SJSA1 (cell line): ENCODE results near the gene TSPAN14. TPM values are rescaled to one million over a fixed set of nuclear protein-coding genes. Genes with fewer than 3 reads are reported as not detected.
"Not testable (repeated sequence)": the region's sequence is repeated elsewhere in the genome, so short reads cannot be mapped to it uniquely, and the experiment has no call there.

ENCODE experiments used
- DNase-seq, 2 experiments: peaks; one replicate each; pipeline ENCODE4 v3.0.0-alpha.2; 2015 to 2020; ENCODE audit warnings: low spot score in 2 of 2, low read depth in 1 of 2
- H3K27ac ChIP-seq: fragments of 250-450 bp; sonication (Bioruptor Pico); 2 replicates; pipeline ENCODE4 v1.5.1; 2020; ENCODE audit warnings: mild to moderate bottlenecking, moderate library complexity
- H3K27me3 ChIP-seq: fragments of 250-450 bp; sonication (Bioruptor Pico); replicated peaks from 2 replicates; pipeline ENCODE4 v1.5.1; 2020; ENCODE audit warnings: mild to moderate bottlenecking, moderate library complexity
- H3K36me3 ChIP-seq: fragments of 250-450 bp; sonication (Bioruptor Pico); 2 replicates; pipeline ENCODE4 v1.5.1; 2020; ENCODE audit warnings: mild to moderate bottlenecking
- H3K4me1 ChIP-seq: fragments of 250-450 bp; sonication (Bioruptor Pico); replicated peaks from 2 replicates; pipeline ENCODE4 v1.6.1; 2021; ENCODE audit warnings: mild to moderate bottlenecking
- H3K4me3 ChIP-seq: fragments of 250-450 bp; sonication (Bioruptor Pico); 2 replicates; pipeline ENCODE4 v1.5.1; 2020; ENCODE audit warnings: mild to moderate bottlenecking
- H3K9me3 ChIP-seq: fragments of 250-450 bp; sonication (Bioruptor Pico); replicated peaks from 2 replicates; pipeline ENCODE4 v1.5.1; 2020; ENCODE audit warnings: mild to moderate bottlenecking
- total RNA-seq: library from RNA; depleted of rRNA; stranded (reverse); fragments of >200 nt; shearing (Covaris generic); gene quantifications from 2 replicates; pipeline ENCODE4 v1.2.3, GENCODE V29; 2014

Gene TSPAN14
- total RNA-seq, 1 experiment from 2014 or later: 65.8 TPM

DNA sequence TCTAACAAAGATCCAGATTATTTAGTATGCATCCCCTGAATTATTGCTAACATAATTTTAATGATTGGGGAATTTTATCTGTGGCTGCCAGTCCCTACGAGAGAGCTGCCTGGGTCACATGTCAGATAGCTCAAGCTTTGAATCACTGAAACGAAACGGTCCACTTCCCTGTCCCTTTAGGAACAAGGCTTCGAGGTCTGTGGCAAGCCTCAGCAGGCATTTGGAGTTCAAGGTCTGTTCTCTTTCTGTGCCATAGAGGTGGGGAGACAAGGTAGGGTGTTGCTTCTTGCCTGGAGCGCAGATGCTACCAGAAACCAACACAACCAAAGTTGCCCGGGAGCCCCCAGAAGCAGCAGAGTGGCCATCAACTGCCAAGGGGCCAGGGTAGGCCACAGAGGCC lies 69.7 kb downstream of the TSPAN14 start:
- H3K4me3 ChIP-seq: no peak overlapping the region
- H3K9me3 ChIP-seq: no peaks in the 10 kb centered on the region
- peaks cover 26% of the 10 kb centered on the region for H3K4me1 ChIP-seq
- H3K27me3 ChIP-seq: no peaks in the 10 kb centered on the region
- DNase-seq: no peak
- no peak overlapping the region for H3K27ac ChIP-seq
- peaks cover 34% of the 10 kb centered on the region for H3K36me3 ChIP-seq

DNA sequence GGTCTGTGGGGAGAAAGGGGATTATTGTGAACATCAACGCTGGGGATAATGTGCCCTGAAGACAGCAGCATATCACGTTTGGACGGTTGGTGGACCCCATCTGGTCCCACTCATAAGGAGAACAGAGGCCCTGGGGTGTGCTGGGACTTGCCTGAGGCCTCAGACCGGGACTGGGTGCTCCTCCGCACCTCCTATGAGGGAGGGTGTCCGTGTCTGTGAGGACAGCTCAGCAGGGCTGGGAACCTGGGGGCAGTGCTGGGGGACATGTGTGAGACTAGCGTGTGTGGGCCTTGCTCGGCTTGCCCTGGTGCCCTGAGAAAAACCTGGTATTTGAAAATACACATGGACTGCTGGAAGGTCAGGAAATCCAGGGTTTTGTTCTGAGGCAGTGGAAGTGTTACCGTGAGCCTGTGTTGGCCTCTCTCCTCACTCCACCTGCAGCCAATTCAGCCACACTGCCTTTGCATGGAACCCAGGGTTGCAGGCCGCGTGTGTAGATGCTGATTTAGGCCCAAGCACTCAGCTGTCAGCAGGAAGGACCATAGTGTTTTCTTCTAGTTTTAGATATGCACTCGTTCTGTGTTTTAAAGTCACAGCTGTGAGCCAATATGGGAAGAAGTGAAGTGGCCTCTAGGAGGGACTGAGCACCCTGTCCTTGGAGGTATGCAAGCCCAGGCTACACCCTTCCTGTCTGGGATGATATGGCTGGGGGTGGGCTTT lies 70.2 kb downstream of the TSPAN14 start:
- peaks cover 32% of the 10 kb centered on the region for H3K4me1 ChIP-seq
- H3K27me3 ChIP-seq: no peaks in the 10 kb centered on the region
- H3K9me3 ChIP-seq: no peaks in the 10 kb centered on the region
- H3K4me3 ChIP-seq: no peak overlapping the region
- DNase-seq: no peak
- no peak overlapping the region for H3K27ac ChIP-seq
- peaks cover 29% of the 10 kb centered on the region for H3K36me3 ChIP-seq

DNA sequence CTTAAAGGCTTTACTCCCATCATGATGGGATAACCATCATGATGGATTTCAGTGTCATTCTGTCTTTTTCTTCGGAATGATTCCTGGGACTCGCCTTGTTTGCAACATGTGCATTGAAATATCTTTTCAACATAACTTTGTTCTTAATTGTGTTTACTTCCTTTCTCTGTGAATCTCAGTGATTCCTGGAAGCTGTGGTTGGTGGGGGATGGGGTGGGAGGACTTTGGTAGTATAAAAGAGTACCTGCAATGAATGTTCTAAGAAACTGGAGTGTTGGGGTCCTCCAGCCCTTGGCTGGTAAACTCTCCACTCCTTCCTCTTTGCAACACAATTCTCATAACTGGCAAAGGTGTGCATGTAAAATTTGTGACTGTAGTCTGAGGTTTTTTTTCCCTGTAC lies 72.1 kb downstream of the TSPAN14 start:
- peaks cover 13% of the 10 kb centered on the region for H3K36me3 ChIP-seq
- no peaks in the 10 kb centered on the region for H3K27me3 ChIP-seq
- no peak overlapping the region for H3K27ac ChIP-seq

DNA sequence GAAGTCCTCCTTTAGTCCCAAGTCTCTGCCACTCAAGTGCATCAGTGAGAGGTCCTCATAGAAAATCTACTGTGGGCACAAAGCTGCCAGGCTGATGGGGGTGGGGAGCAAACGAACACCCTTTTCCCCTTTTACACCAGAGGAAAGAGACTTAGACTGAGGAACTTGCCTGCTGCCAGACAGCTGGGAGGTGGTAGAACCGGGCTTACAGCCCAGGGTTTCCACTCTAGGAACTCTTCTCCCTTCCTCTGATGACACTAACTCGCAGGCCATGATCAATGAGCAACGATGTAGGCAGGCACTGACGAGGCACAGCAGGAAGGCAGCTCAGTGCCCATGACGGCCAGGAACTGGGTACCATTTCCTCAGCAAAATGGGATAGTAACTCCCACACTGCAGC lies 72.6 kb downstream of the TSPAN14 start:
- no peak overlapping the region for H3K27ac ChIP-seq
- no peak for DNase-seq

More for the DNA sequence above, 72.1 kb downstream of the TSPAN14 start:
- Histone ChIP-seq H3K4me3 (no peak overlapping the region), H3K4me1 (peaks cover 50% of the 10 kb centered on the region), H3K9me3 (no peaks in the 10 kb centered on the region)
- no peak for DNase-seq

DNA sequence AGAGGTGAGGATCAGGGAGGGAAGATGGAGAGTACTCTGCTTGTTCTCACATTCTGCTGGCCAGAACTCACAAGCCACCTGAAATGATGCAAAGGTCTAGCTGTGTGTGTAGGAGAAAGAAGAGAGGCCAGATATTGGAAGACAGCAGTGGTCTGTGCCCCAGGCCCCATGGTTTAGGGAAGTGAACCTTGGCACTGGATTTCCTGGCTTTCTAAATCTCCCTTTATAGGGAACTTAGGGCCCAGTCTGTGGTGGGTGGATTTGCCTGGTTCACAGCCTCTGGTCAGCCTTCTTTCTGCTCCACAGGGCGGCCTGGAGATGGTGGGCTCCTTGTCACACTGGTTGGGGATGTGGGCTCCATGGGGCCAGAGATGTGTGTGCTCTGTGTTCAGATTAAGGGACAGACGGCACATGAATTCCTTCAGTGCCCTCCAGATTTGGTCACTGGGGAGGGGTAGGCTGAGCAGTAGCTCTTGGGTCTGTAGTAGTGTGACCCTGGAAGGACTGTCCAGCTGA lies 74.1 kb downstream of the TSPAN14 start:
- no peaks in the 10 kb centered on the region for H3K36me3 ChIP-seq
- H3K27ac ChIP-seq: peak overlapping the region; percentile 91
- no peak for DNase-seq
- H3K4me3 ChIP-seq: no peak overlapping the region
- no peaks in the 10 kb centered on the region for H3K27me3 ChIP-seq
- no peaks in the 10 kb centered on the region for H3K9me3 ChIP-seq
- H3K4me1 ChIP-seq: peaks cover 69% of the 10 kb centered on the region

More for the DNA sequence above, 72.6 kb downstream of the TSPAN14 start:
- Histone ChIP-seq H3K27me3 (no peaks in the 10 kb centered on the region), H3K4me3 (no peak overlapping the region), H3K9me3 (no peaks in the 10 kb centered on the region), H3K4me1 (peaks cover 56% of the 10 kb centered on the region), H3K36me3 (peaks cover 9% of the 10 kb centered on the region)

DNA sequence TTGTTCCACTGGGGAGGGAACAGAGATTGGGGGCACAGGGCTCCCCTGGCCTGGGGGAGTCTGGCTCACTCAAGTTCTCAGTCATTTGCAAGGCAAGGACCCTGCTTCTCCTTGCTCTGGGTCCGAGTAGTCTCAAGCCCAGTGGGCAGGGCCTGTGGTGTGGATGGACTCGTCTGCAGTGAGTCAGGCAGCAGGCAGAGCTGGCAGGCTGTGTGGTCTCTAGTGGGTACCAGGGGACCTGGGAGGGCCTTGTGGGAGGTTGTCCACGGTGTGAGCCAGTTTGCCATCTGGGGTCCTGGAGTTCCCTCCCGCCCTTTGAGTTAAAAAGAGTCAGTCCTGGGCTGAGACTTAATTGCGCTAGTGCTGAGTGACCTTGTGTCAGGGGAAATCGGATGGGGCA lies 74.8 kb downstream of the TSPAN14 start:
- no peak overlapping the region for H3K4me3 ChIP-seq
- no peaks in the 10 kb centered on the region for H3K9me3 ChIP-seq
- peaks cover 69% of the 10 kb centered on the region for H3K4me1 ChIP-seq
- H3K27ac ChIP-seq: peak overlapping the region; percentile 91
- no peaks in the 10 kb centered on the region for H3K36me3 ChIP-seq
- peak in 1 of 2 experiments; percentile 87 for DNase-seq
- H3K27me3 ChIP-seq: no peaks in the 10 kb centered on the region

DNA sequence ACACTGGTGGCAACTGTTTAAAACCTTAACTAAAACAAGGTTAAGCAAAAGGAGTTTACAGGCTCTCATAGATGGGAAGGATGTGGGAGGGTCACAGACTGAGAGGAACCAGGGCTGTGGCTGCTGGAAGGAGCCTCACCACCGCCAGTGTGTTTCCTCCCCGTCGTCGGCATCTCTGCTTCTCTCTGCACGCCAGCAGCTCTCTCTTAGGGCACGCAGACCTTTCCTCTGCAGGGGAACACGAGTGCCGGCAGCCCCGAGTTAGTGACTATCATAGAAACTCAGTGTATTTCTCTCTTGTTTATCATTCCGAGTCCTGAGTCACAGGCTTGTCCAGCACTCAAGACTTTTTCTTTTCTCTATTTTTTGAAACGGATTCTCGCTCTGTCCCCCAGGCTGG lies 75.5 kb downstream of the TSPAN14 start:
- no peak overlapping the region for H3K4me3 ChIP-seq
- peaks cover 69% of the 10 kb centered on the region for H3K4me1 ChIP-seq
- H3K9me3 ChIP-seq: no peaks in the 10 kb centered on the region
- no peaks in the 10 kb centered on the region for H3K36me3 ChIP-seq
- DNase-seq: peak; percentile 86 to 87
- H3K27me3 ChIP-seq: no peaks in the 10 kb centered on the region
- peak overlapping the region; percentile 91 for H3K27ac ChIP-seq

DNA sequence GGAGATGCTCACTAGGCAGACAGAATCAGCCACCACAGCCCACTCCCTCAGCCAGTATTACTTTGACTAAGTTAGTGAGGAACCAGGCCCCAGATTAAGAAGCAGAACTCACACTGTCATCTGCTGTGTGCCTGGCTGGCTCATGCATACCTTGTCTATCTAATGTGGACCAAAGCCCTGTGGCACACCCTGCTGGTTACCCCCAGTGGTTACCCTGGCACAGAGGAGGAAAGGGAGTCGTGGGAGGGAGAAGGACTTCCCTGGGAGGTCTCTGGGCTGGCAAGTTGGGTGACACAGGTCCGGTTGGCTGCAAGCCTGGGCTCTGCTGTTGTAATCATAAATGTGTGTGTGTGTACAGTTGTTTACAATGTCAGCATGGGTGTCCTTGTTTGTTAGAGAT lies 76.1 kb downstream of the TSPAN14 start:
- no peaks in the 10 kb centered on the region for H3K36me3 ChIP-seq
- H3K9me3 ChIP-seq: no peaks in the 10 kb centered on the region
- peak overlapping the region; percentile 91 for H3K27ac ChIP-seq
- DNase-seq: peak; percentile 98
- H3K4me3 ChIP-seq: no peak overlapping the region
- H3K4me1 ChIP-seq: peaks cover 69% of the 10 kb centered on the region
- no peaks in the 10 kb centered on the region for H3K27me3 ChIP-seq

DNA sequence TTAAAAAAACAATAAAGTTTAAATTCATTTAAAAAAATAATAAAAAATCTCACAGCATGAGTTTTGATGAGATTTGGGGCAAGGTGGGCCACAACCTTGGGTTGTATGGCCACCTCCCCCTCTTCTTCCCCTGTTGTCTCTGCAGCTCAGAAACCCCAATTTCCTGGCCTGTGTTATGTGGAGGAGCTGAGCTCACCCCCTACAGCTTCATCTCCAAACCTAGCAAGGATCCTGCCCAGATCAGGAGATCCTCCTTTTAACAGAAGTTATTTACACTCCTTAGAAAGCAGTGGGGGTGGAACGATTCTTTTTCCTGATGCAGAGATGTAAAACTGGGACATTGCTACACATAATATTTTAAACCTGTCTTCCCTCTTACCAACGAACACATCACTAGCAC lies 76.7 kb downstream of the TSPAN14 start:
- H3K9me3 ChIP-seq: no peaks in the 10 kb centered on the region
- no peak overlapping the region for H3K4me3 ChIP-seq
- H3K4me1 ChIP-seq: peaks cover 64% of the 10 kb centered on the region
- no peaks in the 10 kb centered on the region for H3K27me3 ChIP-seq
- H3K27ac ChIP-seq: peak overlapping the region; percentile 91
- no peaks in the 10 kb centered on the region for H3K36me3 ChIP-seq
- no peak for DNase-seq

DNA sequence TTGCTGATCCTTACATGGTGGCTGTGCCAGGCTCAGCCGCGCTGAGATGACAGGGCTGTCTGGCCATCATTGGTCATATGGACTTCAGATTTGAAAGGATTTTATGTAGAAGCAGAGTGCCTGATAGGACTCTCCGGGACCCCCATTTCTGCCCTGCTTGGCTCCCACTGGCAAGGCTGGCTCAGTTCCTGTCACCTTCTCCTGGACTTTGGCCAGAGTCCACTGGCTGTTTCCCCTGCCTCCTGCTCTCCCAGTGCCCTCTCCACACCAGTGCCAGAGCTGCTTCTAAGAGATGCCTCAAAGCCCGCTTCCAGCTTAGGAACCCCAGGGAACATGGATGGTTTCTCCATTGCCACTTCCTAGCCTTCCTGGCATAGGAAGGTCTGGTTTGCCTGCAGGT lies 78.5 kb downstream of the TSPAN14 start:
- DNase-seq: no peak
- Histone ChIP-seq H3K4me1 (peaks cover 52% of the 10 kb centered on the region), H3K27me3 (no peaks in the 10 kb centered on the region), H3K27ac (no peak overlapping the region), H3K4me3 (no peak overlapping the region), H3K36me3 (no peaks in the 10 kb centered on the region), H3K9me3 (no peaks in the 10 kb centered on the region)

DNA sequence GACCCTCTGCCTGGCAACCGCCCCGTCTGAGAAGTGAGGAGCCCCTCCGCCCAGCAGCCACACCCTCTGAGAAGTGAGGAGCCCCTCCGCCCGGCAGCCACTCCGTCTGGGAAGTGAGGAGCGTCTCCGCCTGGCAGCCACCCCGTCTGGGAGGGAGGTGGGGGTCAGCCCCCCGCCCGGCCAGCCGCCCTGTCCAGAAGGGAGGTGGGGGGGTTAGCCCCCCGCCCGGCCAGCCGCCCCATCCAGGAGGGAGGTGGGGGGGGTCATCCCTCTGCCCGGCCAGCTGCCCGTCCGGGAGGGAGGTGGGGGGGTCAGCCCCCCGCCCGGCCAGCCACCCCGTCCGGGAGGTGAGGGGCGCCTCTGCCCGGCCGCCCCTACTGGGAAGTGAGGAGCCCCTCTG lies 79.9 kb downstream of the TSPAN14 start:
- H3K4me3 ChIP-seq, H3K27ac ChIP-seq, H3K36me3 ChIP-seq, H3K9me3 ChIP-seq, H3K27me3 ChIP-seq, DNase-seq: not testable (repeated sequence)
- H3K4me1 ChIP-seq: peaks cover 40% of the 10 kb centered on the region

DNA sequence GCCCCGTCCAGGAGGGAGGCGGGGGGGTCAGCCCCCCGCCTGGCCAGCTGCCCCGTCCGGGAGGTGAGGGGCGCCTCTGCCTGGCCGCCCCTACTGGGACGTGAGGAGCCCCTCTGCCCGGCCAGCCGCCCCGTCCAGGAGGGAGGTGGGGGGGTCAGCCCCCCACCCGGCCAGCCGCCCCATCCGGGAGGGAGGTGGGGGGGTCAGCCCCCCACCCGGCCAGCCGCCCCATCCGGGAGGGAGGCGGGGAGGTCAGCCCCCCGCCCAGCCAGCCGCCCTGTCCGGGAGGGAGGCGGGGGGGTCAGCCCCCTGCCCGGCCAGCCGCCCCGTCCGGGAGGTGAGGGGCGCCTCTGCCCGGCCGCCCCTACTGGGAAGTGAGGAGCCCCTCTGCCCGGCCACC lies 80.5 kb downstream of the TSPAN14 start:
- not testable (repeated sequence) for H3K27ac ChIP-seq, H3K36me3 ChIP-seq, DNase-seq, H3K4me3 ChIP-seq, H3K27me3 ChIP-seq, H3K9me3 ChIP-seq
- H3K4me1 ChIP-seq: peaks cover 34% of the 10 kb centered on the region

DNA sequence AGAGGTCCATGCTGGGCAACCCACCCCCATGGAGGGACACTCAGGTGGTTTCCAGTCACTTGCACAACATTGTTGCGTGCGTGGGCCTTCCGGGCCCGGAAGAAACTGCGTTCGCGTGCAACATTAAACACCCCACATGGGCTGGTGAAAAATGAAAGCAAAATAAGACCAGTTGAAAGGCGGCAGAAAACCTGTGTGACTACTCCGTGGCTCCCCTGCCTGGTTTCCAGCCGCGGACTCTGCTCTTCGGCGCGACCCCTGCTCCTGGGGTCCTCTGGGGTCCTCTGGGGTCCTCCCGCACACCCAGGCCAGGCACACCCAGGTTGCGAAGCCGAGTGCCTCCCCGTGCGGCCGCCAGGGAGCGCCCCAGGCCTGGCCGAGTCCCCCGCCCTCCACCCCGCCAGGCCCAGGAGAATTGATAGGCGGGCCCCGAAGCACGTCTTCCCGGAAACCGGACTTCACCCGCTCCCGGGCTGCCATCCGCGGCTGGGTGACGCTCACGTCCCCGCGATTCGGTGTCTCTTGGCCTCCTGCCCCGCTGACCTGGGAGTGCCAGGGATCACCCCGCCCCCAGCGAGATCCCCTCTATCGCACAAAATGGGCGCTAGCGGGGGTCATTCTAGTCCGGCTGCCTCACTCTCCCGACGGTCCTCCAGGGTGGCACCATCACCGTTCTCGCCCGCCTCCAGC lies 81.7 kb downstream of the TSPAN14 start:
- no peak overlapping the region for H3K27ac ChIP-seq
- H3K4me1 ChIP-seq: peaks cover 22% of the 10 kb centered on the region
- H3K36me3 ChIP-seq: no peaks in the 10 kb centered on the region
- no peaks in the 10 kb centered on the region for H3K27me3 ChIP-seq
- H3K9me3 ChIP-seq: no peaks in the 10 kb centered on the region
- peak in 1 of 2 experiments; percentile 34 for DNase-seq
- H3K4me3 ChIP-seq: no peak overlapping the region

DNA sequence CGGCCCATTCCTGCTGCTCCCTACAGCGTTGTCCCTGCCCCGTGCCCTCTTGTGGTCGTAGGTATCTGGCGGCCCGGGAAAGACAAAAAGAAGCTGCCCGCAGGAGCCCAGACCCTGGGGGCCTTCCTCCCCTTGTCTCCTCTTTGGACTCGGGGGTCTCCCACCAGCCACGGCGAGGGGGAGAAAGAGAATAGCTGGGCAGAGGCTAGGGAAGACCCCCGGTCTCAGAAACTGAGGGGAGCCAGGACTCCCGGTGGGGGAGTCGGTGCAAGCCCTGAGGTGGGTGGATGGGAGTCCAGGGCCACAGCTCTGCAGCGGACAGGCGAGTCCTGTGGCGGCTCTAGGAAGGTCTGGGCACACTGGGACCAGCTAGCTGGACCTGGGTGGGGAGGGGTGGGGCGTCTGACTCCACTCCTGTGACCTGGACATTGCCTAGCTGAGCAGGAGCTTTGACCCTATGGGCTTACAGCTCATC lies 82.3 kb downstream of the TSPAN14 start:
- no peak overlapping the region for H3K4me3 ChIP-seq

More for the DNA sequence above, 82.3 kb downstream of the TSPAN14 start:
- H3K9me3 ChIP-seq: no peaks in the 10 kb centered on the region
- no peaks in the 10 kb centered on the region for H3K36me3 ChIP-seq
- H3K27ac ChIP-seq: no peak overlapping the region
- peak in 1 of 2 experiments; percentile 34 for DNase-seq
- no peaks in the 10 kb centered on the region for H3K27me3 ChIP-seq
- peaks cover 20% of the 10 kb centered on the region for H3K4me1 ChIP-seq
